ENCODE data around the gene KHK.

KHK gene

GRCh38 chr2:27082773-27083409, 3.7 kb upstream of the KHK start:
- no peak for DNase-seq

- DNase-seq: no peak
Measured at GRCh38 chr2:27083410-27084296, 2.9 kb upstream of the KHK start.

GRCh38 chr2:27084297-27085061, 2.1 kb upstream of the KHK start:
- DNase-seq: no peak

GRCh38 chr2:27085062-27085672, 1.4 kb upstream of the KHK start:
- no peak for DNase-seq

- DNase-seq: peak; percentile 59
Measured at GRCh38 chr2:27085673-27086089, 891 bp upstream of the KHK start.

- DNase-seq: peak; percentile 95
Measured at GRCh38 chr2:27086090-27086723, 365 bp upstream of the KHK start.

- no peak for DNase-seq
Measured at GRCh38 chr2:27087823-27088410, 1.3 kb downstream of the KHK start.

GRCh38 chr2:27088634-27089033, 2.1 kb downstream of the KHK start:
- no peak for DNase-seq

- DNase-seq: no peak
Measured at GRCh38 chr2:27089111-27089954, 2.8 kb downstream of the KHK start.

GRCh38 chr2:27091746-27092695, 5.4 kb downstream of the KHK start:
- no peak for DNase-seq

- DNase-seq: no peak
Measured at GRCh38 chr2:27092696-27093429, 6.3 kb downstream of the KHK start.

- peak; percentile 90 for DNase-seq
Measured at GRCh38 chr2:27093430-27094352, 7.1 kb downstream of the KHK start.

GRCh38 chr2:27094353-27094984, 7.9 kb downstream of the KHK start:
- no peak for DNase-seq

GRCh38 chr2:27095427-27095744, 8.8 kb downstream of the KHK start:
- DNase-seq: no peak

- DNase-seq: peak; percentile 85
Measured at GRCh38 chr2:27095745-27096651, 9.4 kb downstream of the KHK start.

- DNase-seq: no peak
Measured at GRCh38 chr2:27096748-27097297, 10.3 kb downstream of the KHK start.

Data from NCI-H82 (cell line).